Stimulated activated CD4-positive, alpha-beta T cell treated with anti-CD3 and anti-CD28 coated beads, Interleukin-2, amount 100 ng/mL, for 4 hours (primary cell): ENCODE results near the gene CRY2.
"Not testable (repeated sequence)": the region's sequence is repeated elsewhere in the genome, so short reads cannot be mapped to it uniquely, and the experiment has no call there.

Experiments used
- DNase-seq: peaks from one replicate; pipeline ENCODE4 v3.0.0-alpha.2; 2020; ENCODE audit warnings: low read depth

CRY2 gene

DNA sequence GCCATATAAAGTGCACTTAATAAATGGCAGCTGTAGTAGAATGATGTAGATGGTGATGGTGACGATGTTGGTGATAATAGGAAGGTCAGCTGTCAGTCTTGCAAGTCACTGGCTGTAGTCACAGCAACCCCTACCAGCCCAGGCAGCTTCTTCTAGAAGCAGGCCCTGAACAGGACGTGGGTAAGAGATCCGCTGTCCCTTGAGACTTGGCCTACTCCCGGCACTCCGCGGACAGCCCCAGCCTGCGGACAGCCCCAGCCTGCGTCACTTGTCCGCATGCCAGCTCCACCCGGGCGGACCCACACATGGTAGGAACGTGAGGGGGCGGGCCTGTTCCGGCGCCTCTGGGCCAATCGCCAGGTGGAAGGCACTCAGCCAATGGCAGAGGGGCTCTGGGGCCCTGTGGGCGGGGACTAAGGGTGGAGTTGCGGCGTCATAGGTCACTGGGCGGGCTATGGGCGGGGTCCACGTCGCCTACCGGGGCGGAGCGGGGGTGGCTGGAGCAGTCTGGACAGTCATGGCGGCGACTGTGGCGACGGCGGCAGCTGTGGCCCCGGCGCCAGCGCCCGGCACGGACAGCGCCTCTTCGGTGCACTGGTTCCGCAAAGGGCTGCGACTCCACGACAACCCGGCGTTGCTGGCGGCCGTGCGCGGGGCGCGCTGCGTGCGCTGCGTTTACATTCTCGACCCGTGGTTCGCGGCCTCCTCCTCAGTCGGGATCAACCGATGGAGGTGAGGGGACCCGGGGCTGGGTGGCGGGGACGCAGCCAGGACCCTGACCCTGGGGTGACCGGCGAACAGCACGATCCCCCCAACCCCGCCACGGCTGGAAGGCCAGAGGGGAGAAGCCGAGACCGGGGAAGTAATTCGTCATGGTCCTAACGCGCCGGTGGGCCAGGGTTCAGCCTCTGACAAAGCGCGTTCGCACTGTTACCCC, at the start of gene CRY2:
Gene CRY2 (plus strand): TSS at position 502 of the 937 bp plus-strand sequence. CDS start 16 bp downstream, at position 518.
- DNase-seq, result peak; percentile 99

DNA sequence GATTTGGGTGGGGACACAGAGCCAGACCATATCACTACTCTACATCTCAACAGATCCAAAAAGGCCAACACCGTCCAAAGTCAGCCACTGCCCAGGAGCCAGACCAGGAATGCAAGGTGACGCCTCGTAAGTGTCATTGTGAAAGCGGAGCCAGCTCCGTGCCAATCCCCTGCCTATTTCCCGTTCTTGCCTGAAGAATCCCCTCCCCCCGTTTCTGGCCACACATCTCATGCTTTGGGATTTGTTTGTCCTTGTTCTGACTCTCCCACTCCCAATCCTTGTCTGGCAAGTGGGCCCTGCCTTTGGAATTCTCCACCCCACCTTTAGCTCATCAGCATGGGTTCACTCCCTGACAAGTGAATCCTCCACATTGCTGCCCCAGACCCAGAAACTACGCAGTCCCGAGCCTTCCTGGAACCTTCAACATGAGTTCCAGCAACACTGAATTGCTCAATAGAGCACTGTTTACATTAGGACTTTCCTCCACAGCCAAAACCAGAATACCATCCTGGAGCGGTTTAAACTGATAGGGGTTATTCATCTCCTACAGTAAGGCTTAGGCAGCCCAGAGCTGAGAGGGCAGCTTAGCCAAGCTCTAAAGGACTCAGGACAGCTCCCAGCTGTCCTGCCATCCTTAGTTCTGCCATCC, 48.4 kb upstream of the CRY2 start:
- no peak for DNase-seq

DNA sequence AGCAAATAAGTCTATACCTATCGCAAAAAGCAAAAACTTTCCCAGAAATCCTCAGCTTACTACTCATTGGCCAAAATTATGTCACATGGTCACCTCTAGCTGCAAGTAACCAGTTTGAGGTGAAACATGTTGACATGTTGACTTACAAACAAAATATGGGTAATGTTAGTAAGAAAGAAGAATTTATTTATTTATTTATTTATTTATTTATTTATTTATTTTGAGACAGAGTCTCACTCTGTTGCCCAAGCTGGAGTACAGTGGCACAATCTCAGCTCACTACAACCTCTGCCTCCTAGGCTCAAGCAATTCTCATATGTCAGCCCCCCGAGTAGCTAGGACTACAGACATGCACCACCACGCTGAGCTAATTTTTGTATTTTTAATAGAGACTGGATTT, 47.7 kb upstream of the CRY2 start:
- no peak for DNase-seq

DNA sequence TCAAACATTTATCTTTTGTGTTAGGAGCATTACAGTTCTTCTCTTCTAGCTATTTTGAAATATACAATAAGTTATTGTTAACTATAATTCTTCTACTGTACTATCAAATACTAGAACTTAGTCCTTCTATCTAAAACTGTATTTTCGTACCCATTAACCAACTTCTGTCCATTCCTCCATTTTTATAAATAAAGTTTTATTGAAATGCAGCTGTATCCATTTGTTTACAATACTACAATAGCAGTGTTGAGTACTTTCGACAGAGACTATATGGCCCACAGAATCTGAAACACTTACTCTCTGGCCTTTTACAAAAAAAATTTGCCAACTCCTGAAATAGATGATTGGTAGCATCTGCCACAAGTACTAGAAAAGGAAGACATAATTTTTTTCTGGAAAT, 47.0 kb upstream of the CRY2 start:
- no peak for DNase-seq

DNA sequence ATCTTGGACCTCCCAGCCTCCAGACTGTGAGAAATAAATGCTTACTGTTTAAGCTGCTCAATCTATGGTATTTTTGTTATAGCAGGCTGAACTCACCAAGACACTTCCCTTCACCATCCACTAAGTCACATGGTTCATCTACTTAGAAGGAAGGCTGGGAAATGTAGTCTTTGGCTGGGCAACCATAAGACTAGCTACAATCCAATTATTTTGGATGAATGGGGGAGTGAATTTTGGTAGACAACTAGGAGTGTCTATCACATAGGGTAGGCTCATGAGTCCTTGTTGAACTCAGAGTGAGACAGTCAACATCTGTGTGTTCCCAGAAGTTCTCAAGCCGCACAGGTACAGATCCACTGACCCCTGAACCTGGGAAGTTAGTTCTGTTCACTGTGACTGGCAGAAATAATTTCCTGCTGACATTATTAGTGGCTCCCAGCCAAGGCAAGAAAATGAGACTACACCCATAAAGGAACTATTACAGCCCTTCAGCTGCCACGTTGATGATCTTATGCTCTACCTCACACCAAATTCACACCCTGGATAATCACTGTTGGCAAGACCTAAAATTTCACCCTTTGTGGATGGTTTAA, 45.5 kb upstream of the CRY2 start:
- DNase-seq, result no peak

DNA sequence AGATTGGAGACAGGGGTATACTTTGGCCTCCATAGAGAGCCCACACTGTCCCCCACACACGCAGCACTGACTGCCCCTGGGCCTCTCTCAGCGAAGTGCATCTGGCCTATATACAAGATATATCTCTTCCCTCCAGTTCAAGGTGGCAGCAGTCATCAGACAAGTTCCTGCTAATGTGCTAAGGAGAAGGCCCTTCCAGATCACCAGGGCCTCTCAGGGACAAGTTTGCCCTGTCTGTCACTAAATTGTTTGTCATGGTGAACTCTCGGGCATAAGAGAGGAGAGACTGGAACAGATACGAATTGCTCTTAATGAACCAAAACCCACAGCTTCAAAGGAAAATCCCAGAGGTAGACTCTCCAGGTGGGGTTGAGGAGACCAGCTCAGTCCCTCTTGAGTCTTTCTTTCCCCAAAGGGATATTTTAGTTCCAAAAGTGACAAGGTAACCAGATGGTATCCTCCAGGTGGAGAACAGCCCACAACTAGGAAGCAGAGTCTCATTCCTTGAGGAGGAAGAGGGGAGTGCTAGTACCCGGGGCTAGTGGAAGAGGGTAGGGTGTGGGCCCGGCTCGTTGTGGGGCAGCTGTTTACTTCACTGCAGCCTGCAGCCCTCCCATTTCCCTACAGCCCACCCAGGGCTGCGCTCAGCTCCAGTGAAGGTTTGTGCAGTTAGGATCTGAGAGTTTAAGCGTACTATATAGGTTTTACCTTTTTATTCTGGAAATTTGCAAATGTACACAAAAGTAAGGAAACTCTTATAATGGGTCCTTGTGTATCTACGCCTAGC, 44.6 kb upstream of the CRY2 start:
- DNase-seq, result no peak

DNA sequence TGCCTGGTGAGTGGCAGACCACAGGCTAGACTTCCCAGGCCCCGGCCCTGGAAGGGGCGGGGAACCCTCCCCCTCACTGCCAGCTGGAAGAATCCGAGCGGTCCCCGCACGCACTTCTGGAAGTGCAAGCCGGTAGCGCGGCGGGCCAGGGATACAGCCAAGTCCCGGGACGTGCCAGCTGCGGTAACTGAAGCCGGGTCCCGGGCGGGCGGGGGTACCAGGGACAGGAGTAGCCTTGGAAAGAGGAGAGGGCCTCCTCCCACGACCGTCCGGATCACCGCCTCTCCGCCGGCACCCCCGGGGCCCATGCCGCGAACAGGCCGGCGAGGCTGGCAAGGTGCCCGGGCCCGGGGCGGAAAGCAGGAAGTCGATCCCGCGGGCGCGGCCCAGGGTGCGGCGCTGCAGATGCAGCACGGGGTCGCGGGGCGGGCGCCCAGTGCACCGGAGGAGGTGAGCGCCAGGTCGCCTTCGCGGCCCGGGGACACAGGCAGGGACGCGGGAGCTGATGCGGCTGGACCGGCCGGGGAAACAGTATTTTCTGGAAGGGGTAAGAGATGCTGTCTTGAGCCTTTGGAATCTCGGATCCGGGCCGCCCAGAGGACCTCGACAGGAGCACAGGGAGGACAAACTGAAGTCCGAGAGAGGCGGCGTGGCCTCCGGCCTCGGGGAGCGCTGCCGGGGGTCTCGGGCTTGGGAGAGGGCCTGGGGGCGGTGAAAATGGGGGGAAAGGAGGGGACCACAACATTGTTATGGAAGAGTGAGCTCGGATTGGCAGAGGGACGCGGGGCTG, 43.1 kb upstream of the CRY2 start:
- peak; percentile 35 for DNase-seq

DNA sequence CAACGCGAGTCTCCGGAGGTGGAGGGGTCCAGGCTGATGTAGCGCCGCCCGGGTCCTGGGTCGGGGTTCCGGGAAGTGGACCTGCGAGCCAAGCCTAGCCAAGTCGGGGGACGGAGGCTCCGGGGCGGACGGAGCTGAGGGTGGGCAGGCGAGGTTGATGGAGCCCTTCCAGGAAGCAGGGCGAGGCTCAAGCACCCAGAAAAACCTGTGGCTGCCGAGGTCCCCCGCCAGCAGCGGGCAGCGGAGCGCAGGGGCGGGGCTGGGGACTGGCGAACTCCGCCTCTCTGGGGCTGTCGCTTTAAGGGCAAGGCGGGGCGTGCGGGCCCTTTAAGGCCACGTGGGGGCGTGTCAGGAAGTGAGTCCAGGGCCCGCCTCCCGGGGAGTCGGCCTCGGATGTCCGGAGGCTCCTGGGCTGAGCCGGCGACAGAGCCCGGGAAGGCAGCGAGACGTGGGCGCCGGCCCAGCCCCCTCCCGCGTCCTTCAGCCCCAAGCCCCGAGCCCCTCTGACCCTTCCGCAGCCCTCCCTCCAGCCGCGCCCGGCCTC, 42.4 kb upstream of the CRY2 start, which contains the start of gene SLC35C1:
Gene SLC35C1 (plus strand): TSS at position 389 of the 544 bp plus-strand sequence. CDS start 653 bp downstream, outside the sequence.
- peak; percentile 95 for DNase-seq

DNA sequence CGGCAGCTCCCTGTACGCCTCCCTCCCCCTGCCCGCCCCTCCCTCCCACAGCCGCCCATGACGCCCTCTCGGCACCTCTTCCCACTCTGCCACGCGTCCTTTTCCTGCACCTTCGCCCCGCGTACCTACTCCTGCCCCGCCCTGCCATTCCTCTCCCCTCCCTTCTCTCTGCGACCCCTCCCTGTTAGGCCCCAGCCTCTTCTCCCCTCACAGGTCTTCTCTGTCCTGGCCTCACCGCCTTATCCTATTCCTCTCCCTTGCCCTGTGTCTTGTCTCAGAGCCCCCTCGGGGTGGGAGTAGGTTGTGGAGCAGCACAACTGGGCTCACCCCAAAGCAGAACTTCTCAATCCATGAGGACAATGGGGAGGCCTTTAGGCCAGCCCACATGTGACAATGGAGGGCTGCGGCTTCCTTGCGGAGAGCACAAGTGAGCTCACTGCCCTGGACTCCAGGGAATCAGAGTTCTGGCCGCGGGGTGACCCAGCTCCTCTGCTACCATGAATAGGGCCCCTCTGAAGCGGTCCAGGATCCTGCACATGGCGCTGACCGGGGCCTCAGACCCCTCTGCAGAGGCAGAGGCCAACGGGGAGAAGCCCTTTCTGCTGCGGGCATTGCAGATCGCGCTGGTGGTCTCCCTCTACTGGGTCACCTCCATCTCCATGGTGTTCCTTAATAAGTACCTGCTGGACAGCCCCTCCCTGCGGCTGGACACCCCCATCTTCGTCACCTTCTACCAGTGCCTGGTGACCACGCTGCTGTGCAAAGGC, 41.8 kb upstream of the CRY2 start:
- no peak for DNase-seq

DNA sequence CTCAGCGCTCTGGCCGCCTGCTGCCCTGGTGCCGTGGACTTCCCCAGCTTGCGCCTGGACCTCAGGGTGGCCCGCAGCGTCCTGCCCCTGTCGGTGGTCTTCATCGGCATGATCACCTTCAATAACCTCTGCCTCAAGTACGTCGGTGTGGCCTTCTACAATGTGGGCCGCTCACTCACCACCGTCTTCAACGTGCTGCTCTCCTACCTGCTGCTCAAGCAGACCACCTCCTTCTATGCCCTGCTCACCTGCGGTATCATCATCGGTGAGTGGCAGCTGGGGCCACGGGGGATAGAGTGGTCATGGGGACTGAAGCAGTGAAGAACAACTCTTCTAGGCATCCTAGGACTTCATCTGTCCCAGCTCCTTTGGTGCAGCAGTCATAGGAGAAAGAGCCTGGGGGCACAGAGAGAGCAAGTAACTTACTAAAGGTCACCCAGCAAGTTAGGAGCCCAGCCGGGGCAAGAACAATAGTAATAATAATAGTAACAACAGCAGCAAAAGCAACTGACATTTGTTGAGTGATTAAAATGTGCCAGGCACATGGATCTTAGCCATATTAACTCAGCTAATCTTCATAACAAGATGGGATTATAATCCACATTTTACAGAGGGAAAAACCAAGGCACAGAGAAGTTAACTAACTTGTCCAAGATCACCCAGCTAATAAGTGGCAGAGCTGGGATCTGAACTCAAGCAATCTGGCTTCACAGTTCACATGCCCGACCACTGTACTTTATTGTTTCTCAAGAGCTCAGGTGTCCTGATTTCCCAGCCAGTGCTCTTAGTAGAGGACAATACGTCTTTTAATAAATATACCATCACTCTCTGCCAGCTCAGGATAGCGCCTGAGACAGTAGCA, 41.0 kb upstream of the CRY2 start:
- DNase-seq, result no peak

DNA sequence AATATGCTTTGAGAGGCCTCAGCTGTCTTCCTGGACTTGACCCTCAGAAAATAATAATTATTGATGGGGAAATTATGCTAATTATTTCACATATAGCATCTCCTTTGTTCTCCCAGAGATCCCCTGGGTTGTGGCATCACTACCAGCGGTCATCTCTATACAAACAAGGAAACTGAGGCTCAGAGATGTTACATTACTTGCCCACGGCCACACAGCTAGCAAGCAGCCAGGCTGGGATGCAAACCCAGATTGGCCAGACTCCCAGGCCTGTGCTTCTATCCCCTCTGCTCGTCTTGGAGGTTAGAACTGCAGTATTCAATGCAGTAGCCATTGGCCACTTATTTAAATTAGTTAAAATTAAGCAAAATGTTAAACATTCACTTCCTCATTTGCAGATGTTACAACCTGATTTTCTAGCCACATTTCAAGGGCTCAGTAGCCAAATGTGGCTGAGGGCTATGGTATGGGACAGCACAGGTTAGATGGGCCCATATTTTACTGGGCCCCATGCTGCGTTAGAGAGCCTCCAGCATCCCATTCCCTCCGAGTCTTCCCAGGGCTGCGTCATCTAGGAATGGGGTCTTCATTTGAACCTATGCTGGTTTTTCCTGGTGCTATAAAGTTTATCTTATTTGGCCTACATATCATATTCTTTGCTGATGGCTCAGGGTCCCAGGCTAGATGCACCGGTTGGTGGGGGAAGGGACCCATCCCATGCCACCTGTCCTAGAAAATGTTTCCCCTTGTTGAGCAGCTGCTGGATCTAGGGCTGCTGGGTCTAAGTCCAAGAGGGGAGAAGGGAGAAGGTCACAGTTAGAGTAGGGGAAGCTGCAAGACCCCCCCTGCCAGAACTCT, 40.1 kb upstream of the CRY2 start:
- no peak for DNase-seq

DNA sequence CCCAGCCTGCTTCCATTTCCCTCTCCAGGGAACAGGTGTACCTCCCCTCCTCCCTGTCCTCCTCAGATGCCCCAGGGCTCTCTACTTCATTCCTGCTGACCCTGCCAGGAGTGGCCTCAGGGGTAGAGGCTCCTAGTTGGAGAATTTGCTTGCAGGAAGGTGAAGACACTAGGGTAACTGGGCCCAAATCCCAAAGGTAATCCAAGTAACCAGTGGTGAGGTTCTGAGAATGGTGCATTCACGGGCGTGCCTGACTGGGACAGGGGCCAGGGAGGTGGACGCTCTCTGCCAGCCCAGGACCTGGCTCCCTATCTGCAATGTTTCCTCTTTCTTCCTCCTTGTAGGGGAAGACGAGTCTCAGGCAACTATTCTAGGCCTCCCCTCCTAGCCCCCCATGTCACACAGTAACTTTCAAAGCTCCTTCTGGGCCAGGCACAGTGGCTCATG, 39.5 kb upstream of the CRY2 start:
- no peak for DNase-seq

DNA sequence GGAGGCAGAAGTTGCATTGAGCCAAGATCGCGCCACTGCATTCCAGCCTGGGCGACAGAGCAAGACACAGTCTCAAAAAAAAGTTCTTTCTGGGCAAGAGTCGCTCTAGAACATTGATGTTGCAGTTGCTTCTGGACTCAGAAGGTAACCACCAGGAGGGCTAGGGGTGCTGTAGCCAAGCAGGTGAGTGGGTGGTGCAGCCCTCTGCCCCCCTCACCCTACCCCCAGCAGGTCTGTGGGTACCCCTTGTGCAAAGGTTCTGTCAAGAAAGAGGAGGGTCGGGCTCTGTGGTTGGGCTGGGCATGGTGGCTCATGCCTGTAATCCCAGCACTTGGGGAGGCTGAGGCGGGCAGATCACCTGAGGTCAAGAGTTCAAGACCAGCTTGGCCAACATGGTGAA, 38.8 kb upstream of the CRY2 start:
- DNase-seq, result not testable (repeated sequence)

DNA sequence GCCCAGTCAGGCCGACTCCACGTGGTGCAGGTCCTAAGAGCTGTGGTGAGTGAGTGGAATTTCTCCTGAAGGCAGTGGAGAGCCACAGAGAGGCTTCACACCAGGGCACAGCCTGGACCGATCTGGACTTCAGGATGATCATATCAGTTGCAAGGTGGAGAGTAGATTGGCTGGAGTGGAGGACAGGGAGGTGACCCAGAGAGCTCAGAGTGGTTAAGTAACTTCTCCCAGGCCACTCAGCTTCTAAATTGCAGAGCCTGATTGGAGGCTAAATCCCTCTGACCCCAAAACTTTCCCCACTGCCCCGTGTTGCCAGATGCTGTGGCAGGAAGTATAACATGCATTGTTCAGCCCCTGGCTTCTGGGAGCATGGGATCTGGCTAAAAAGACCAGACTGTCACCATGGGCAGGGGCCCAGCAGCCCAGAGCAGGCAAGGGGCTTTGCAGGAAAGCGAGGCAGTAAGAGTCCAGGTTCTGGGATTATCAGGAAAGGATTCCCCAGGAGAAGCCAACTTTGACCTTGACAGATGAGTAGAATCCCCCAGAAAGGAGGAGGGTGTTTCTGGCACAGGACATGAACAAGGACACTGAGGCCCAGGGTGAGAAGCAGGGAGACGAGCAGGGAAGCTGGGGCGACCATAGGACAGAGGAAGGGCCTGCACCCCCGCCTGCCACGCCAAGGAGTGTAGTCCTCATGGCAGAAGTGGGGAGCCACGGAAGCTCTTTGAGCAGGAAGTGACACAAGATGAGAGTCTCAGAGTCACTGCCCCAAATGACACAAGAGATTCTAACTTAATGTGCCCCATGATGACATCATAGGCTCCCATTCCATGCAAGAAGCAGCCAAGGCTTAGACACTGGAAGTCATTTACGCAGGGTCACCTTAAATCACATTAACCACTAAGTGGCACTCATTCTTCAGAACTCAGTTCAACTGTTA, 37.5 kb upstream of the CRY2 start:
- no peak for DNase-seq

DNA sequence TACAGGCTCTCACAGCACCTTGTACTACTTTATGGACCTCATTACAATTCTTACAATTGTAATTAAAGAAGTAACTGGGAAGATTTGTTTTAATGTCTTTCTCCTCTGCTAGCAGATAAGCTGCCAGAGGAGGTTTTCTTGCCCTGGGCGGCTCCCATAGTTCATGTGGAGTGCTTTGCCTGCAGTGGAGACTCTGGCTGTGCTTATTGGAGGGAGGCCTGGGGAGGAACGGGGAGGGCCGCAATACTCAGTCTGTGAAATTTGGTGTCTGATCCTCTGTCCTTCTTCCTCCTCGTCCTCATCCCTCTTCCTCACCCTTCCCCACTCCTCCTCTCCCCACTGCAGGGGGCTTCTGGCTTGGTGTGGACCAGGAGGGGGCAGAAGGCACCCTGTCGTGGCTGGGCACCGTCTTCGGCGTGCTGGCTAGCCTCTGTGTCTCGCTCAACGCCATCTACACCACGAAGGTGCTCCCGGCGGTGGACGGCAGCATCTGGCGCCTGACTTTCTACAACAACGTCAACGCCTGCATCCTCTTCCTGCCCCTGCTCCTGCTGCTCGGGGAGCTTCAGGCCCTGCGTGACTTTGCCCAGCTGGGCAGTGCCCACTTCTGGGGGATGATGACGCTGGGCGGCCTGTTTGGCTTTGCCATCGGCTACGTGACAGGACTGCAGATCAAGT, 36.7 kb upstream of the CRY2 start:
- DNase-seq, result no peak

DNA sequence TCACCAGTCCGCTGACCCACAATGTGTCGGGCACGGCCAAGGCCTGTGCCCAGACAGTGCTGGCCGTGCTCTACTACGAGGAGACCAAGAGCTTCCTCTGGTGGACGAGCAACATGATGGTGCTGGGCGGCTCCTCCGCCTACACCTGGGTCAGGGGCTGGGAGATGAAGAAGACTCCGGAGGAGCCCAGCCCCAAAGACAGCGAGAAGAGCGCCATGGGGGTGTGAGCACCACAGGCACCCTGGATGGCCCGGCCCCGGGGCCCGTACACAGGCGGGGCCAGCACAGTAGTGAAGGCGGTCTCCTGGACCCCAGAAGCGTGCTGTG, 36.2 kb upstream of the CRY2 start:
- no peak for DNase-seq
